Fibroblast of villous mesenchyme (primary cell): ENCODE results near the gene PCYT2. TPM values are rescaled to one million over a fixed set of nuclear protein-coding genes. Genes with fewer than 3 reads are reported as not detected.

Source experiments
- DNase-seq: peaks from one replicate; pipeline ENCODE4 v3.0.0-alpha.2; 2010; ENCODE audit warnings: low read depth
- H3K4me3 ChIP-seq: 2 replicates; pipeline ENCODE4 v1.5.1; 2011; ENCODE audit warnings: low read depth, mild to moderate bottlenecking, low read length
- total RNA-seq: library from RNA; depleted of rRNA; stranded (reverse); fragments of >200 nt; gene quantifications from 2 replicates; pipeline ENCODE4 v1.2.3, GENCODE V29; 2012
- TF ChIP-seq, protein P1 (sequence below): IDR thresholded peaks from 2 replicates; pipeline ENCODE4 v1.5.1; 2012; ENCODE audit warnings: low read depth, mild to moderate bottlenecking, low read length; ENCODE audit not compliant: insufficient read depth

The PCYT2 gene
- total RNA-seq, 1 donor = 70.8 TPM

DNA sequence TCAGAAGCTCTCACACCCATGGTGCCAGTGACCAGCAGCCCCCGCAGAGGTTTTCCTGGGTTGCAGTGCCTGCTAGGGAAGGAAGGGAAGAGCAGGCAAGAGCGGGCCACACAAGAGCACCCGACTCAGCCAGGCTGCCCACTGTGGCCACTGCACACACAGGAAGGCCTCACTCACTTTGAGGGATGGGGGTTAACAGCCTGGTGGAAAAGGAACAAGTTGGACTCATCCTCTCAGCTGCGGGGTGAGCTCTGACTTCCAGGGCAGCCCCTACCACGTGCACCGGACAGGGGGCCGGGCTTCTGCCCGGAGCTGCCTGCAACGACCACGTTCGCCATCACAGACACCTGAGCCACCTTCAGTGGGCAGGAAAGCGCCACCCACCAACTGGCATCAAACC, 59.0 kb downstream of the PCYT2 start:
- DNase-seq = no peak
- H3K4me3 ChIP-seq = no peak overlapping the region
- TF ChIP-seq, protein P1, sequence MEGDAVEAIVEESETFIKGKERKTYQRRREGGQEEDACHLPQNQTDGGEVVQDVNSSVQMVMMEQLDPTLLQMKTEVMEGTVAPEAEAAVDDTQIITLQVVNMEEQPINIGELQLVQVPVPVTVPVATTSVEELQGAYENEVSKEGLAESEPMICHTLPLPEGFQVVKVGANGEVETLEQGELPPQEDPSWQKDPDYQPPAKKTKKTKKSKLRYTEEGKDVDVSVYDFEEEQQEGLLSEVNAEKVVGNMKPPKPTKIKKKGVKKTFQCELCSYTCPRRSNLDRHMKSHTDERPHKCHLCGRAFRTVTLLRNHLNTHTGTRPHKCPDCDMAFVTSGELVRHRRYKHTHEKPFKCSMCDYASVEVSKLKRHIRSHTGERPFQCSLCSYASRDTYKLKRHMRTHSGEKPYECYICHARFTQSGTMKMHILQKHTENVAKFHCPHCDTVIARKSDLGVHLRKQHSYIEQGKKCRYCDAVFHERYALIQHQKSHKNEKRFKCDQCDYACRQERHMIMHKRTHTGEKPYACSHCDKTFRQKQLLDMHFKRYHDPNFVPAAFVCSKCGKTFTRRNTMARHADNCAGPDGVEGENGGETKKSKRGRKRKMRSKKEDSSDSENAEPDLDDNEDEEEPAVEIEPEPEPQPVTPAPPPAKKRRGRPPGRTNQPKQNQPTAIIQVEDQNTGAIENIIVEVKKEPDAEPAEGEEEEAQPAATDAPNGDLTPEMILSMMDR = no peak

GRCh38 chr17:81851423-81851822, 59.8 kb downstream of the PCYT2 start:
- no peak for DNase-seq
- H3K4me3 ChIP-seq = no peak overlapping the region
- TF ChIP-seq, protein P1 = no peak

Other genes with a start within 250 kb of the PCYT2 start
- gene OXLD1, start 244.8 kb downstream of the PCYT2 start, total RNA-seq = 23.7 and 28.0 TPM in 2 replicates
- 7.8 and 10.0 TPM in 2 replicates for gene CCDC137, start 244.7 kb downstream of the PCYT2 start, total RNA-seq
- 22.9 and 27.4 TPM in 2 replicates for gene ARL16, start 227.6 kb downstream of the PCYT2 start, total RNA-seq
- 75.1 and 94.4 TPM in 2 replicates for gene HGS, start 227.4 kb downstream of the PCYT2 start, total RNA-seq
- gene MRPL12, start 208.0 kb downstream of the PCYT2 start, total RNA-seq = 12.1 and 12.6 TPM in 2 replicates
- 13.8 and 14.2 TPM in 2 replicates for gene SLC25A10, start 199.1 kb downstream of the PCYT2 start, total RNA-seq
- not detected in 2 replicates for gene GCGR, start 107.2 kb downstream of the PCYT2 start, total RNA-seq
- gene MCRIP1, start 78.1 kb downstream of the PCYT2 start, total RNA-seq = 55.7 and 96.6 TPM in 2 replicates
- not detected in 2 replicates for gene PPP1R27, start 76.3 kb downstream of the PCYT2 start, total RNA-seq
- 735 and 809 TPM in 2 replicates for gene P4HB, start 50.9 kb downstream of the PCYT2 start, total RNA-seq
- gene ARHGDIA, start 40.1 kb downstream of the PCYT2 start, total RNA-seq = 106 and 181 TPM in 2 replicates
- gene ALYREF, start 19.8 kb downstream of the PCYT2 start, total RNA-seq = 120 and 134 TPM in 2 replicates
- 101 and 150 TPM in 2 replicates for gene ANAPC11, start 19.7 kb downstream of the PCYT2 start, total RNA-seq
- 0.43 and 0.64 TPM in 2 replicates for gene NPB, start 9.2 kb downstream of the PCYT2 start, total RNA-seq
- 14.7 and 18.0 TPM in 2 replicates for gene SIRT7, start 6.8 kb upstream of the PCYT2 start, total RNA-seq
- gene MAFG, start 16.3 kb upstream of the PCYT2 start, total RNA-seq = 20.0 and 23.3 TPM in 2 replicates
- 101 and 127 TPM in 2 replicates for gene PYCR1, start 25.9 kb upstream of the PCYT2 start, total RNA-seq
- not detected in 2 replicates for gene MYADML2, start 35.8 kb upstream of the PCYT2 start, total RNA-seq
- gene NOTUM, start 49.8 kb upstream of the PCYT2 start, total RNA-seq = under 0.01 TPM in 1 of 2 replicates, not detected in the other
- gene ASPSCR1, start 66.2 kb upstream of the PCYT2 start, total RNA-seq = 28.5 and 38.7 TPM in 2 replicates
- 30.7 and 33.2 TPM in 2 replicates for gene CENPX, start 111.5 kb upstream of the PCYT2 start, total RNA-seq
- gene LRRC45, start 111.9 kb upstream of the PCYT2 start, total RNA-seq = 12.9 and 13.4 TPM in 2 replicates
- gene RAC3, start 120.3 kb upstream of the PCYT2 start, total RNA-seq = 6.4 and 9.1 TPM in 2 replicates
- 40.6 and 51.9 TPM in 2 replicates for gene DCXR, start 126.3 kb upstream of the PCYT2 start, total RNA-seq
- 39.6 and 47.5 TPM in 2 replicates for gene RFNG, start 140.4 kb upstream of the PCYT2 start, total RNA-seq
- 104 and 109 TPM in 2 replicates for gene GPS1, start 140.5 kb upstream of the PCYT2 start, total RNA-seq
- gene DUS1L, start 154.4 kb upstream of the PCYT2 start, total RNA-seq = 56.1 and 64.4 TPM in 2 replicates
- 274 and 280 TPM in 2 replicates for gene FASN, start 186.8 kb upstream of the PCYT2 start, total RNA-seq